Left ventricle myocardium superior (tissue), 1 donor: ENCODE measurements around the gene ATG5. TPM values are rescaled to one million over a fixed set of nuclear protein-coding genes. Genes with fewer than 3 reads are reported as not detected.
"Not testable (repeated sequence)": the region's sequence is repeated elsewhere in the genome, so short reads cannot be mapped to it uniquely, and the experiment has no call there.

Experiments used
- ATAC-seq: fragments of 200-7000 bp; cut with Tn5 transposase; one replicate; pipeline ENCODE4 v1.9.1; 2020; ENCODE audit warnings: mild to moderate bottlenecking, moderate library complexity
- DNase-seq: peaks from one replicate; pipeline ENCODE4 v3.0.0-alpha.2; 2020
- intact Hi-C: fragments of 100-400 bp; cut with micrococcal nuclease; formaldehyde crosslinking; loops from one replicate; pipeline ENCODE4 v1.11.0; 2022
- total RNA-seq: library from RNA; stranded (reverse); fragmentation: NEBNext Ultra II Directional; extraction: Animal tissue kit (Norgen Biotek cat#: 25700); gene quantifications from one replicate; pipeline ENCODE4 v1.2.1, GENCODE V29; 2021
- donor health status: DM: no; HTN: yes; CAD: no; lungs with severe emphysema.

The ATG5 gene
- total RNA-seq, 1 donor from 2014 or later, result 16.6 TPM

- intact Hi-C loops, result no loop called here
- DNase-seq (no peak), ATAC-seq (peak; percentile 18)
These were observed 157.3 kb downstream of the ATG5 start for GRCh38 chr6:106168097-106168888.

DNA sequence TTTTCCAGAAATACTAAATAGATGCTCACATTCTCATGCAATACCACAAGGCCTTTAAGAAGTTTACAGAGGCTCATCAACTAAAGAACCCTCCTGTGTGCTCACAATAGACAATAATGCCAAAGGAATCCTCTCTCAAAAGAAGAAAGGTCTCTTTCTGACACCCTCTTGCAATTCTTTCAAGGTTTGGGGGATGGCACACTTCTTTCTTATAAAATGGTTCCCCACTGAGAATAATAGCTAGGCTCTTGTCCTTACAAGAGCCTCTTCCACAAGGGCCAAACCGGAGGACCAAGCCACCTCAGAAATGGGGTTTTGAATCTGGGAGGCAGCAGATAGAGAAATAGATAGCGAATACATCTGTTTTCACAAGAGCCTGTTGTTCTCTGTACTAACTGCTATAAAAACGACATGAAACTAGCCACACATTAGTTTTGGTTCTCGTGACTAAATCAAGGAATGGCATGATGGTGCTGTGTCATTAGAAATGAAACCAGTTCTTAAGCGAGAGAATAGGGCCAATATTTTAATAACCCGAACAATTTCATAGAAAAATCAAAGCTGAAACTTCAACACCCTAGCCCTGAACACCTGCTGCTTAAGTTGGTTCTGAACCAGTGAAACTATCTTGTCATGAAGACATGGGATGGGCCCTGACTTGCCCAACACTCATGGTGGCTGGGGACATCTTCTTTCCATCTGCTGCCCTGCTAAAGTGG lies 158.3 kb downstream of the ATG5 start:
- ATAC-seq (no peak), DNase-seq (no peak)
- intact Hi-C loops, result no loop called here

DNA sequence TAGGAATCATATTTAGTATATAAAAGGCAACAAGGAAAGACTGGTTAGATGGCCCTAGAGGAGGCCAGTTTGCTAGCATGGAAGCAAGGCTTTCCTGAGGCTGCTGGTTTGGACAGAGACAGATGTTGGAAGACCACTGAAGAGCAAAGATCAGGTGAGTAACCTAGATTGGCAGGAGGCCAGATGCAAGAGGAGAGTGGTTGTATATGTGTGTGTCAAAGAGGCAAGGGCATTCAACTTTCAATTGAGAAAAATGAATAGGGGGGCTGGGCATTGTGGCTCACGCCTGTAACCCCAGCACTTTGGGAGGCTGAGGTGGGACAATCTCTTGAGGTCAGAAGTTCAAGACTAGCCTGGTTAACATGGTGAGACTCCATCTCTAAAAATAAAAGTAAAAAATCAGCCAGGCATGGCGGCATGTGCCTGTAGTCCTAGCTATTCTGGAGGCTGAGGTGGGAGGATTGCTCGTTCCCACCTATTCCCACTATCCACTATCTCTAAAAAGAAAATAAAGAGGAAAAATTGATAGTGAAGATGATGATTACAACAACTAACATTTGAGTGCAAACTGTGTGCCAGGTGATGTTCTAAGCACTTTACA lies 159.6 kb downstream of the ATG5 start:
- DNase-seq (no peak), ATAC-seq (no peak)
- intact Hi-C loops, result no loop called here

DNA sequence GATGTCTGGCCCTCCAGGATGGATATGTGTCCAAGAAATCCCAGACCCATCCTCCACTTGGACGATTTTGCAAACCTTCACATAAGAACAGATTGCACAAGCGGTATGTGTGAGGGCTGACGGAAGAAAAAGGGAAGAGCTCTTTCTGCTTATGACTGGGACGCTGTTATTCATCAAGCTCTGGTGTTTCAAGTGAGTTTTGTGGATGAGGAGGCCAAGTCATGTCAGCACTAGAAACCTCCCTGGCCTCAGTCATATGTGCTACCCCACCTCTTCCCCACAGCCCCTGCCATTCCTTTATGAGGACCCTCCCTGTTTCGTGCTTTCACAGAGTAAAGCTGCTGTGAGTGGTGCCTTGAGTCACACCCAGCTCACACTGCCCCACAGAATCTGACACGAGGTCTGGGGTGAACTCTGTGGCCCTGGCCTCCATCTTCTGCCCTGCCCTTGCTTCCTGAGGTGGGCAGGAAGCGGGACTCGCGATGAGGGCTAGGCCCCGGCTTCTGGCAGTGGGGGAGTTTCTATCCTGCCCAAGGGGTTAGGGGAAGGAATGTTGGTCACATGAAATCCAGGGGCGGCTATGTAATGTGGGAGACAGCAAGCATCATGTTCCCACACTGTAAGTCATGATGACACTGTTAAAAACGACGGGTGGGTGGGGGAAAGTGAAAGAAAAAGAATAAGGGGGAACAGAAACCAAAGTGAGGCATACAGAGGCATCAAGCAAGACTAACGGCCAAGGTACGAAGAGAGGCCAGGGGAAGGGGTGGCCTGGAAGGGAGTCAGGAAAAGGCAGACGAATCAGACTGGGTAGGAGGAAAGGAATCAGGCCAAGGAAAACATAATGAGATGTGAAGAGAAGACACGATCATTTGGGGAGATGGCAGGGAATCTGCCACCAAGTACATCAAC lies 161.3 kb downstream of the ATG5 start:
- DNase-seq (no peak), ATAC-seq (peak; percentile 85)
- intact Hi-C loops, result no loop called here

GRCh38 chr6:106163446-106163965 lies 162.1 kb downstream of the ATG5 start:
- intact Hi-C loops, result no loop called here
- peak; percentile 34 for DNase-seq
- peak; percentile 69 for ATAC-seq

DNA sequence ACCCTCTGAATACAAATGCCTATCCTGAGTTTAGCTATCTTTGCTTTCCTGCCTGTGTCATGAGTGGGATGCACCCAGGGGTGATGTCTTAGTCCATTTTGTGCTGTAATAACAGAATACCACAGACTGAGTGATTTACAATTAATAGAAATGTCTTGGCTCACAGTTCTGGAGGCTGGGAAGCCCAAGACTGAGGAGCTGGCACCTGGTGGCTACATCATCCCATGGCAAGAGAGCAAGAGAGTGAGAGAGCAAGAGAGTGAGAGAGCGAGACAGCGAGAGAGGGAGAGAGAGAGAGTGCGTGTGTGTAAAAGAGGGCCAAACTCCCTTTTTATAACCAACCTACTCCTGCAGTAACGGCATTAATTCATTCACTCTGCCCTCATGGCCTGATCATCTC lies 162.6 kb downstream of the ATG5 start:
- ATAC-seq (no peak), DNase-seq (no peak)
- intact Hi-C loops, result no loop called here

DNA sequence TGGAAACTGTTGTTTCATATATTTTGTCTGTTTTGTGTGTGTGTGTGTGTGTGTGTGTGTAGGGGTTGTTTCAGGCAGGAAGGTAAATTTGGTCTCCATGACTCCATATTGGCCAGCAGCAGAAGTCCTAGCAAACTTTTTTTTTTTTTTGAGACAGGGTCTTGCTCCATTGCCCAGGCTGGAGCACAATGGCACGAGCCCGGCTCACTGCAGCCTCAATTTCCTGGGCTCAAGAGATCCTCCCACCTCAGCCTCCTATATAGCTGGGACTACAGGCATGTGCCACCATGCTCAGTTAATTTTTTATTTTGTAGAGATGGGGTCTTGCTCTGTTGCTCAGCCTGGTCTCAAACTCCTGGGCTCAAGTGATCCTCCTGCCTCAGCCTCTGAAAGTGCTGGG lies 163.7 kb downstream of the ATG5 start:
- no peak for DNase-seq
- no peak for ATAC-seq
- intact Hi-C loops, result no loop called here

DNA sequence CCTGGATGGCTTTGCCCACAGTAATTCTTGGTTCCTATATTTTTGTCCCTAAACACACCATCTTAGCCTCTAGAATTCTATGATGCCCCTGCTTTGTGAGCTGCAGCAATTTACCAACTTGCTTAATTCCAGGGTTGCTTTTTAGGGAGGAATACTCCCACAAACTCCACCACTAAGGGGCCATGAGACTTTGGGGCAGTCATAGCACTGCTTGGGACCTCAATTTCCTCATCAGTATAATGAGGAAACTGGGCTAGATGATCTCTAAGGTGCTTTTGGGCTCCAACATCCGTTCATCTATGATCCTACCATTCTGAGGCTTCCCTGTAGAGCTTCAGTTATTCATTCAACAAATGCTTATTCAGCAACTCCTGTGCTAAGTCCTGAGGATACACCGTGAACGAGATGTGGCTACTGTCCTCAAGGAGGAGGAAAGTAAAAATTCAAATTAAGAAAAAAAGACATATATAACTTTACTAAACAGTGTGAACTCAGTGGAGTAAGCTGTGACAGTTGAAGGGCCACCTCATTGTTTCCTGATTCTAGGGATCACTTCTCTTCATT lies 164.2 kb downstream of the ATG5 start:
- ATAC-seq, result no peak

DNA sequence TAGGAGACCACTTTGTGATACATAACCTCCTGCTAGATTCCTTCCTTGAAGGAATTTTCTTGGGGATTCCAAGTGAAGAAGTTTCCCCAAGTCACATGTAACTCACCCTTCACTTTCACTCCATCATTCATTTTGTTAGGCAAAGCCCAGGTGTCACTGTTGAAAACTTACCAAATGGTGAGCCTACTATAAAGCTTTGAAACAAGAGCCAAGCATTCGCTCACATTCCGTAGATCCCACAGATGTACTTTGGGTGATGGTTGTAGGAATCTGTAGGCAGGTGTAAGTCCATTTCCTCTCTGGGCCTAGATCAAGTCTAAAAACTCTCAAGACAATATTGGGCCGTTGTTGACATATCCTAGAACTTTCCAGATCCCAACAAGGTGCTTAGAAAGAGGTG lies 165.4 kb downstream of the ATG5 start:
- DNase-seq (no peak), ATAC-seq (no peak)
- intact Hi-C loops, result no loop called here

More for the DNA sequence above, 164.2 kb downstream of the ATG5 start:
- no peak for DNase-seq
- intact Hi-C loops, result no loop called here

DNA sequence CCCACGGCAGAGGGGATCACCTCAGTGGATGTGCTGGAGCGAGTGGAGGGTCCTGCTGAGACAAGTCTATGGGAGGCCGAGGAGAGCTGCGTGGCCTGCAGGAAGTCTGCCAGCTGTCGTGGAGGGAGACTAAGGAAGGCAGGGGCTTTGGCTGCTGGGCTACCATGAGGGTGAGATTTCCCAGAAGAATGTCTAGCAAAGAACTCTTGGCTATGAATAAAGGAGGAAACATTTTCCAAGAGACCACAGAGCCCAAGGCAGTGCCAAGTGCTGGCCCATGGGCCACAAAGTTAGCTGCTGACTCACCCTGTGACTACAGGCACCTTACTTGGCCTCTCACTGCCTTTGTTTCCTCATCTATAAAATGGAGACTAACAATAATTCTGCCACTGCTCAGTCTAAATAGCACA lies 166.0 kb downstream of the ATG5 start:
- ATAC-seq (no peak), DNase-seq (no peak)
- intact Hi-C loops, result no loop called here

DNA sequence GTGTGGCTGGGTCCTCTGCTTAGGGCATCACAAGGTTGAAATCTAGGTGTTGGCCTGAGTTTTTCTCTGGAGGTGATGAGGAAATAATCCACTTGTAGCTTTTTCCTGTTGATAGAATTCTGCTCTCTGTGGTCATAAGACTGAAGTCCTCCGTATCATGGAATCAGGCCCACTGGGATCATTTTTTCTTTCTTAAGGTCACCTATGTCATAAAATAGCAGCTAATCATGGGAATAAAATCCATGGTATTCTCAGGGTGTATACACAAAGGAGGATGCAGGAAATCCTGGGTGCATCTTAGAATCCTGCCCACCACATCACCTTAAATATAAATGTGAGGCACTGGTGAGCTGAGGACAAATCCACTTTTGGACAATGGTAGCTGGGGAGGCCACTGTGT lies 166.7 kb downstream of the ATG5 start:
- ATAC-seq (no peak), DNase-seq (no peak)
- intact Hi-C loops, result no loop called here

- intact Hi-C loops, result no loop called here
- DNase-seq, result no peak
- no peak for ATAC-seq
These were observed 168.7 kb downstream of the ATG5 start for GRCh38 chr6:106156863-106157262.

GRCh38 chr6:106156413-106156812 lies 169.1 kb downstream of the ATG5 start:
- DNase-seq, result no peak
- no peak for ATAC-seq
- intact Hi-C loops, result no loop called here

DNA sequence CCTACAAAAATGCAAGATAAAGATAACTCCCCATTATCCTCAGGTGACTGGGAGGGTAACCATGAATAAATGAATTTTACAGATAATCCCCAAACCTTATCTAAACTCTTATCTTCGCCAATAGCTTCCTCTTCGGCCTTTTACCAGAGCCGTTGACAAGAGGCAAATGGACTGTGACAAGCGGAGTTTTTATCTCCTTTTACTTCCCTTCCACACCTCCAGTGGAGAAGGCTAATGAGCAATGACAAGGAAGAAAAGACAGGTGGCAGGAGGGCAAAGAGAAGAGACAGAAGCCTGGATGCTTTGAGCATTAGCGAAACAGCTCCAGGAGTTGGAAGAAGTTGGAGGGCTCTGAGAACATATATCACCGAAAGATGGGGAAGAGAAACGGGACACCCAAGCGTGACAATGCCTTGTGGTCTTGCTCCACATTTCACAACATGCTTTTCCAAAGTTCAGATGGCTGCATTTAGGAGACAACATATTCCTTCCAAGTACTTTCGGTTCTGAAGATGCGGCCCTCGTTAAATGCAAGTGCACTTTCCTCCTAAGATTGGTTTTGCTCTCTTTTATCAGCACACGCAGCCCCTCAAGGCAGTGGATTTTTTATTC lies 170.2 kb downstream of the ATG5 start:
- ATAC-seq, result no peak
- DNase-seq, result no peak
- intact Hi-C loops, result no loop called here

DNA sequence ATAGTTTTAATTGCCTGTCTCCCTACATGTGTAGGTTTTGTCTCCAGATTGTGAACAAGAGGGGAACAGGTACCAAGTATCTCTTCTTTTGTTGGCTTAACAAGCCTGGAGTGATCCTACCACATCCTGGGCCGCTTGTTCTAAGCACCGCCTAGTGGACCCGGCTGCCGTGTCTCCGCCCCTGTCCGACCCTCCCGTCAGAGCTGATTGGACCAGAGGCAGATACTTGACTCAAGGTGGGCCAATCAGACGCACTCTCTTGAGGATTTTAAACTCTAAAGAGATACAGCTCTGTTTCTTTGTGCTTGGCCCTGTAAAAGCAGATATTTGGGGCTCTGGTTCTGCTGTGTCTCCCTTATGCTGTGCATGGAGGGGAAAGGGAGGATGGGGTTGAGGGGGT lies 171.2 kb downstream of the ATG5 start:
- DNase-seq (no peak), ATAC-seq (no peak)
- intact Hi-C loops, result no loop called here

- ATAC-seq (no peak), DNase-seq (no peak)
- intact Hi-C loops, result no loop called here
These were observed 172.6 kb downstream of the ATG5 start for GRCh38 chr6:106152952-106153351.

- intact Hi-C loops, DNase-seq, ATAC-seq: not testable (repeated sequence)
These were observed 173.1 kb downstream of the ATG5 start for GRCh38 chr6:106152476-106152875.

DNA sequence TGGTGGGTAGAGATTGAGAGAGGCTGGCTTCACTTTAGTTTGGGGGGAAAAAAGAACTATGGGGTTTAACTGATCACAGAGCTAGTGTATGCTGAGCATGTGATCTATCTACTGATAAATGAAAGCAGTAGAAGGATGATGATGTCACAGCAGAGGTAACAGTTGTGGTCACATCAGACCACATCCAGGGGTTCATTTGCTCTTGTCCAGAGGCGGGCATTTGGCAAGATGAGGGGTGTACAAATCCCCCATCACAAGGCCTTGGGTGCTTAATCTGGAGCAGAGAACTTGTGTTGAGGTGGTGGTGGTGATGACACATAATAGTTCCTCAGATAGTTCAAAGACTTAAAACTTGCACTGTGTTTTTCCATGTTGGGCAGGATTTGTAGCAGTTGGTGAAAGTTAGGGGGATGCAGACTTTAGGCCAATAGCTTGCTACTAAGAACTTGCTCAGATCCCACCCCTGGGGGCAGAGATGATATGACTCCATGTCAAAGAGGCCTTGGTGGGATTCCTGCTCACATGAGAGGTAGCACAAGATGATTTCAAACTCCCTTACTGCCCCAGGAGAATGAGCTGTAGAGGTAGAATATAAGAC lies 176.0 kb downstream of the ATG5 start:
- intact Hi-C loops, result no loop called here

More for the DNA sequence above, 176.0 kb downstream of the ATG5 start:
- no peak for DNase-seq
- no peak for ATAC-seq
